Chondrocyte (in vitro differentiated cells): ENCODE data around the gene PANX1. TPM values are rescaled to one million over a fixed set of nuclear protein-coding genes. Genes with fewer than 3 reads are reported as not detected.

Experiments
- DNase-seq: peaks from one replicate; pipeline ENCODE4 v3.0.0; 2021; ENCODE audit warnings: mixed read lengths, low spot score
- H3K27ac Mint-ChIP-seq: one replicate; pipeline ENCODE4 v1.8.0; 2021; ENCODE audit warnings: mild to moderate bottlenecking, moderate library complexity, mixed read lengths; ENCODE audit not compliant: unreplicated experiment
- H3K27me3 Mint-ChIP-seq: 2 replicates; pipeline ENCODE4 v1.8.0; 2021; ENCODE audit warnings: low read depth, mixed read lengths
- H3K36me3 Mint-ChIP-seq: 2 replicates; pipeline ENCODE4 v1.8.0; 2021; ENCODE audit warnings: low read depth, mixed read lengths
- H3K4me1 Mint-ChIP-seq: 2 replicates; pipeline ENCODE4 v1.8.0; 2021; ENCODE audit warnings: low read depth, mild to moderate bottlenecking, mixed read lengths
- H3K4me3 Mint-ChIP-seq: one replicate; pipeline ENCODE4 v1.8.0; 2021; ENCODE audit warnings: mild to moderate bottlenecking, moderate library complexity, mixed read lengths; ENCODE audit not compliant: unreplicated experiment
- H3K9me3 Mint-ChIP-seq: 2 replicates; pipeline ENCODE4 v1.8.0; 2021; ENCODE audit warnings: low read depth, mixed read lengths
- total RNA-seq: library from RNA; stranded (reverse); gene quantifications from 3 replicates; pipeline ENCODE4 v1.2.1, GENCODE V29; 2021
- TF ChIP-seq, protein P1 (sequence below): fragments of 200-600 bp; sonication (generic); IDR thresholded peaks from 2 replicates; pipeline ENCODE4 v1.5.0; 2021; ENCODE audit warnings: antibody characterized with exemption, mild to moderate bottlenecking, moderate library complexity

Gene PANX1
- total RNA-seq, 1 donor from 2014 or later = 35.7 TPM

DNA sequence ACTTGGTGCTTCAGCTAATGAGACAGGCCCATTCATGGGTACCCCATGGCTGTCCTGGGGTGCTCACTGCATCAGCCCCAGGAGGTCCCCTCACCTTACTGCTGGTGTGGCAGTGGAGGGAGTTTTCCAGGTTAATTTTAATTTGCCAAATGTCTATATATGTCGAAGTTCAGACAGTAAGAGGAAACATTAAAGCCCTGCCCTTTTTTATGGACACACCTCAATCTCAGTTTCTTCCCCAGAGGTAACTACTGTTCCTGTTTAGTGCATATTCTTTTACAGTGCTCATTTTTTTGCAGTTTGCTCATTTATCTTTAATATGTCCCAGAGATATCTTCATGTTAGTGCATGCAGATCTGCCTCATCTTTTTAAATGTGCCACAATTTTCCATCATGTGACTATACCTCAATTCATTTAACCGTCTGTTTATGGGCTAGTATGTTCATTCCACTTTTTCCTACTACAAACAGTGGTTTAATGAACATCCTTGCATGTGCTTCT, 11.6 kb downstream of the PANX1 start:
- H3K9me3 Mint-ChIP-seq = peaks cover 3% of the 10 kb centered on the region
- H3K27ac Mint-ChIP-seq = no peak overlapping the region
- DNase-seq = no peak
- no peak overlapping the region for H3K4me3 Mint-ChIP-seq
- H3K36me3 Mint-ChIP-seq = peaks cover 2% of the 10 kb centered on the region
- TF ChIP-seq, protein P1, sequence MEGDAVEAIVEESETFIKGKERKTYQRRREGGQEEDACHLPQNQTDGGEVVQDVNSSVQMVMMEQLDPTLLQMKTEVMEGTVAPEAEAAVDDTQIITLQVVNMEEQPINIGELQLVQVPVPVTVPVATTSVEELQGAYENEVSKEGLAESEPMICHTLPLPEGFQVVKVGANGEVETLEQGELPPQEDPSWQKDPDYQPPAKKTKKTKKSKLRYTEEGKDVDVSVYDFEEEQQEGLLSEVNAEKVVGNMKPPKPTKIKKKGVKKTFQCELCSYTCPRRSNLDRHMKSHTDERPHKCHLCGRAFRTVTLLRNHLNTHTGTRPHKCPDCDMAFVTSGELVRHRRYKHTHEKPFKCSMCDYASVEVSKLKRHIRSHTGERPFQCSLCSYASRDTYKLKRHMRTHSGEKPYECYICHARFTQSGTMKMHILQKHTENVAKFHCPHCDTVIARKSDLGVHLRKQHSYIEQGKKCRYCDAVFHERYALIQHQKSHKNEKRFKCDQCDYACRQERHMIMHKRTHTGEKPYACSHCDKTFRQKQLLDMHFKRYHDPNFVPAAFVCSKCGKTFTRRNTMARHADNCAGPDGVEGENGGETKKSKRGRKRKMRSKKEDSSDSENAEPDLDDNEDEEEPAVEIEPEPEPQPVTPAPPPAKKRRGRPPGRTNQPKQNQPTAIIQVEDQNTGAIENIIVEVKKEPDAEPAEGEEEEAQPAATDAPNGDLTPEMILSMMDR = no peak
- peaks cover 45% of the 10 kb centered on the region for H3K4me1 Mint-ChIP-seq
- no peaks in the 10 kb centered on the region for H3K27me3 Mint-ChIP-seq

DNA sequence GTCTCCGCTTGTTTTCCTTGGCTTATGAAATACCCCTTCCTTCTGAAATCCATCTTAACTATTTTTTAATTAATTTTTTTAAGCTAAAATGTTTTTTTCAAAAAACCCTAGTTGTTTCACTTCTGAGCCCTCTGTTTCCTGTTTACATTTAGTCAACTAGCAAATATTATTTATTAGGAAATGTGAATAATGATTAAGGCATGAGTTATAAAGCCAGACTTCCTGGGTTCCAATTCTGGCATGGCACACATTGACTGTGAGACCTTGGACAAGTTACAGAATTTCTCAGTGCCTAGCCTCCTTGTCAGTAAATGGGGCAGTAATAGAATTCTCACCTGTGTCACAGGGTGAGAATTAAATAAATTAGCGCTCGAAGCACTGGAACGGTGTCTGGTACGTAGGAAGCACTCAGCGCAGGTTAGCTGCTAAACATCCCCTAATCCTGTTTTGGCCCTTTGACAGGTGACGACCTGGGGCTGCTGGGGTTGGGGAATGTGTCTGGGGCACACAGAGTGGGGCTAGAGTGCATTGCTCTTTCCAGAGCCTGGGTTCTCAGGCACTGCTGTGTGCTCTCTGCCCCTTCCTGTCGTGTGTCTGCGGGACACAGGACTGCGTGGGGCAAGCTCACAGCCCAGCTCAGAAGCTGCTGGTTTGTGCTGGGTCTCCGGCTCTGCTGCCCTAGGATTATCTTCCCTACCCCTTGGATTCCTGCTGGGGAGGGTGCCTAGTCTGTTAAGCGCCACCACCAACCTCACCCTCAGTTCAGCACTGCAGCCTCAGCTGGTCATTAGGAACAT, 13.1 kb downstream of the PANX1 start:
- H3K4me3 Mint-ChIP-seq = no peak overlapping the region
- H3K27ac Mint-ChIP-seq = no peak overlapping the region
- DNase-seq = no peak
- H3K36me3 Mint-ChIP-seq = peaks cover 3% of the 10 kb centered on the region
- H3K4me1 Mint-ChIP-seq = peaks cover 41% of the 10 kb centered on the region
- H3K27me3 Mint-ChIP-seq = no peaks in the 10 kb centered on the region
- H3K9me3 Mint-ChIP-seq = peaks cover 2% of the 10 kb centered on the region
- TF ChIP-seq, protein P1 = no peak

DNA sequence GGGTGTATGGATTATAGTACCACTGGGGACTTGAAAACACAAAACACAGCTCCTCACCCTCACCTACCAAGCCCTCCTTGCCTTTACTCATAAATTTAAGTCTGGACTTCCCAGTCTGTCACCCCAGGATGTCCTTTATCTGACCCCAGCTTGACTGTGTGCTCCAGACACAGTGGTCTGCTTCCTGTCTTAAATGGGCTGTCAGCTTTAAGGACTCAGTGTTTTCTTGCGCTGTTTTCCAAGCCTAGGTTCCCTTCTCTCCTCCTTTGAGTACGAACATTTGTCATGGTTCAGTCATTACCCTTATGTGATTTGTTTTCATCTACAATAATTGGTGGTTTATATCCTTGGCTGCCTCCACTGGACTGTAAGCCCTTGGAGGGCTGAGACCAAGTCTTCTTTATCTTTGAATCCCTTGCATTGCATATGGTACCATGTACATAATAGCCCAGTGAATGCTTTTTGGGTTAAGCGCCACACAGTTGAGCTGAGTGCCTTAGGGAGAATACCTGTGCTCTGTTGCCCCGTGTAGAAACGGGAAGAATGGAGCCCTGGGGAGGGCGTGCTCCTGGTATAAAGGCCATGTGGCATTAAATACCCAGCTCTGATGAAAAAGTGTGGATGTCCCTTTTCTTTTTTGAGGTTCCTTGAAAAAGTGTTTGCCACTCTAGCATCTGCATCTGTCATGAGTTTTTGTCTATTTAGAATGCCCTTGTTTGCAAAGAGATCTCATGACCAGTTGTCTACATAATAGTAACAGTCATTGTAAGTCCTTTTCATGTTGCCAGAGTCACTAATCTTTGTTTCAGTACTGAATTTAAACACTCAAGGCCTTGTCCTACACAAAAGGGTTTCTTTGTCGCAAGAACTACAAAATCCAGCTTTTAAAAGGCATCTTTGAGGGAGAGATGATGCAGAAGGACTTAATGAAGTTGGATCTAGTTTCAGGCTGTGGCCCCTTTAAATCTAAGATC, 14.0 kb downstream of the PANX1 start:
- DNase-seq = no peak
- H3K27me3 Mint-ChIP-seq = no peaks in the 10 kb centered on the region
- H3K36me3 Mint-ChIP-seq = peaks cover 4% of the 10 kb centered on the region
- TF ChIP-seq, protein P1 = no peak
- H3K27ac Mint-ChIP-seq = no peak overlapping the region
- H3K4me1 Mint-ChIP-seq = peaks cover 39% of the 10 kb centered on the region
- H3K4me3 Mint-ChIP-seq = no peak overlapping the region
- H3K9me3 Mint-ChIP-seq = no peaks in the 10 kb centered on the region

DNA sequence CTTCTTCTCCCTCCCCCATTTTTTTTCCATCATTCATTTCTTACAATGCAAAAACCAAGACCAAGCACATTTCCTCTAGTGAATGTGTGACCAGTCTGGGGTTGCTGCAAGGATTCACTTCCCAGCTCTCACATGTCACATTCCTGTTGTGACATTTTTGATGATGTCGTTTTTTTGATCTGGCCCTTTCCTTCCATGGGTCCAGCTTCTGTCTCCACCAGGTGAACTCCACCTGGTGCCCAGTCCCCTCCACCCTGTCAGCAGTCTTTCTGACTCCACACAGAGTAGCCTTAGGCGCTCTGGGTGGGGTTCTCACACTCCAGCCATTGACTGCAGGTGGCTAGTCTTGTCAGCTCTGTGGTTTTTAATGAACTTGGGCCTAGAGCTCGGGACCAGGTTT, 15.6 kb downstream of the PANX1 start:
- Mint-ChIP-seq H3K27ac (no peak overlapping the region), H3K36me3 (peaks cover 4% of the 10 kb centered on the region), H3K4me3 (no peak overlapping the region), H3K4me1 (peaks cover 55% of the 10 kb centered on the region), H3K27me3 (no peaks in the 10 kb centered on the region), H3K9me3 (no peaks in the 10 kb centered on the region)
- no peak for DNase-seq
- TF ChIP-seq, protein P1 = no peak

DNA sequence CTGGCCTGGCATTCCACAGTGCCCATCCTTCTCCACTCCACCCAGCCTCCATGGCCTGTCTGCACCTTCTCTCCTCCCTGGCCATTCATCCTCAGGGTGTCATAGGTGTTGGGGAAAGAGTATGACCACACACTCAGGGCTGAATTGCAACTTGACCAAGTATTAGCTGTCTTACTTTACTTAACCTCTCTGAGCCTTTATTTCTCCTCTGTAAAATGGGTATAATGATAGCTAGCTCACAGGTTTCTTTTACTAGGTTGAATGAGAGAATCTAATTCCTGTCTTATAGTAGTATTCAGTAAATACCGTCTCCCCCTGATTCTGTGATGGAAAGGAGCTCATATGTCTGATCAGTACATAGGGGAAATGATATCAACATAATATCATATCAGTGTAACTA, 16.0 kb downstream of the PANX1 start:
- TF ChIP-seq, protein P1 = no peak
- Mint-ChIP-seq H3K27me3 (no peaks in the 10 kb centered on the region), H3K4me1 (peaks cover 59% of the 10 kb centered on the region), H3K4me3 (no peak overlapping the region), H3K36me3 (peaks cover 4% of the 10 kb centered on the region), H3K9me3 (no peaks in the 10 kb centered on the region), H3K27ac (no peak overlapping the region)
- no peak for DNase-seq
